ENCODE measurements around the gene TNS3.
A peak's percentile ranks its signal among the peaks of the same experiment; 100 is the strongest.
"Not testable (repeated sequence)": the region's sequence is repeated elsewhere in the genome, so short reads cannot be mapped to it uniquely, and the experiment has no call there.

The TNS3 gene

GRCh38 chr7:47561715-47562446 is 20.0 kb downstream of the TNS3 start:
- no peak for DNase-seq (ENCODE audit: low spot score)

- no peak for DNase-seq (ENCODE audit: low spot score)
These were observed 22.3 kb downstream of the TNS3 start for GRCh38 chr7:47559306-47560220.

- peak; percentile 89 for DNase-seq (ENCODE audit: low spot score)
These were observed 23.9 kb downstream of the TNS3 start for GRCh38 chr7:47557694-47558670.

- no peak for DNase-seq (ENCODE audit: low spot score)
These were observed 24.6 kb downstream of the TNS3 start for GRCh38 chr7:47557317-47557693.

GRCh38 chr7:47556511-47557180 is 25.3 kb downstream of the TNS3 start:
- no peak for DNase-seq (ENCODE audit: low spot score)

GRCh38 chr7:47553309-47553708 is 28.6 kb downstream of the TNS3 start:
- no peak for DNase-seq (ENCODE audit: low spot score)

- DNase-seq (ENCODE audit: low spot score) = peak; percentile 75
These were observed 29.3 kb downstream of the TNS3 start for GRCh38 chr7:47552621-47553020.

- no peak for DNase-seq (ENCODE audit: low spot score)
These were observed 30.1 kb downstream of the TNS3 start for GRCh38 chr7:47551668-47552440.

GRCh38 chr7:47550788-47551470 is 31.0 kb downstream of the TNS3 start:
- no peak for DNase-seq (ENCODE audit: low spot score)

- no peak for DNase-seq (ENCODE audit: low spot score)
These were observed 32.0 kb downstream of the TNS3 start for GRCh38 chr7:47549916-47550315.

- DNase-seq (ENCODE audit: low spot score) = no peak
These were observed 32.5 kb downstream of the TNS3 start for GRCh38 chr7:47549397-47549796.

- DNase-seq (ENCODE audit: low spot score) = no peak
These were observed 33.4 kb downstream of the TNS3 start for GRCh38 chr7:47548546-47548945.

GRCh38 chr7:47546733-47547494 is 35.0 kb downstream of the TNS3 start:
- no peak for DNase-seq (ENCODE audit: low spot score)

GRCh38 chr7:47546171-47546570 is 35.7 kb downstream of the TNS3 start:
- DNase-seq (ENCODE audit: low spot score) = no peak

- no peak for DNase-seq (ENCODE audit: low spot score)
These were observed 37.5 kb downstream of the TNS3 start for GRCh38 chr7:47544416-47544815.

GRCh38 chr7:47543714-47544113 is 38.2 kb downstream of the TNS3 start:
- no peak for DNase-seq (ENCODE audit: low spot score)

GRCh38 chr7:47543056-47543455 is 38.9 kb downstream of the TNS3 start:
- no peak for DNase-seq (ENCODE audit: low spot score)

- DNase-seq (ENCODE audit: low spot score) = no peak
These were observed 39.9 kb downstream of the TNS3 start for GRCh38 chr7:47542051-47542450.

- DNase-seq (ENCODE audit: low spot score) = not testable (repeated sequence)
These were observed 40.4 kb downstream of the TNS3 start for GRCh38 chr7:47541485-47541884.
